ENCODE data around the gene PLXNA2.

The PLXNA2 gene

DNA sequence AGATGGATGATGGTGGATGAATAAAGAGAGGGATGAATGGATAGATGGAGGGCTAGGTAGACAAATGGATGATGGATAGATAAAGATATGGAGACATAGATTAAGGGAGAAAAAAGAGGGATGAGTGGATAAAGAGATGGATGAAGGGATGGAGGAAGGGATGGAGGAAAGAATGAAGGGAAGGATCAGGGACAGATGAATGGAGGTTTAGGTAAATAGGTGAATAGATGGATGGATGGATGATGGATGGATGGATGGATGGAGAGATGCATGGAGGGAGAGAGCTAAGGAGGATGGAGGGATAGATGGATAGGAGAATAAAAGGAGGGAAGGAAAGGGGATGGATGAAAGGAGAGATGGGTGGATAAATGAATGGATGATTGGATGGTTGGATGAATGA is 28.8 kb downstream of the PLXNA2 start:
- Histone ChIP-seq H3K4me3 (ENCODE audit: low read length in 2 of 2) (no peak overlapping the region), H2AK5ac (ENCODE audit: low read depth, low read length) (no peak overlapping the region), H3K4me1 (ENCODE audit: control insufficient read depth in 2 of 2, insufficient read depth in 1 of 2, low read depth in 1 of 2, low read length in 2 of 2) (peaks cover 0 to 9% of the 10 kb centered on the region in 2 donors), H3K27me3 (ENCODE audit: control insufficient read depth in 3 of 3, insufficient read depth in 3 of 3, low read depth in 1 of 3, low read length in 3 of 3) (no peaks in the 10 kb centered on the region), H2BK120ac (ENCODE audit: low read depth, low read length) (no peak overlapping the region), H3K4ac (ENCODE audit: low read length) (no peak overlapping the region), H2BK12ac (ENCODE audit: low read length) (no peak overlapping the region), H3K79me1 (ENCODE audit: low read depth, low read length) (no peaks in the 10 kb centered on the region), H3K18ac (ENCODE audit: low read length) (no peak overlapping the region), H3K36me3 (replicated peaks in 1 of 2; ENCODE audit: control insufficient read depth in 2 of 2, insufficient read depth in 2 of 2, low read length in 2 of 2) (peaks cover 0 to 17% of the 10 kb centered on the region in 2 donors), H2BK15ac (ENCODE audit: low read length) (no peak overlapping the region), H4K91ac (ENCODE audit: low read depth, low read length, poor library complexity) (no peak overlapping the region), H3K9me3 (replicated peaks in 1 of 2; ENCODE audit: control insufficient read depth in 2 of 2, insufficient read depth in 1 of 2, low read depth in 1 of 2, low read length in 2 of 2) (peaks cover under 1 to 8% of the 10 kb centered on the region in 2 donors), H4K8ac (ENCODE audit: low read depth, low read length) (no peak overlapping the region), H3K23ac (ENCODE audit: low read depth, low read length, poor library complexity) (no peak overlapping the region), H2BK5ac (ENCODE audit: low read length) (no peak overlapping the region), H3K4me2 (ENCODE audit: insufficient read depth, low read length, poor library complexity, severe bottlenecking) (no peak overlapping the region), H3K9ac (ENCODE audit: low read depth, low read length, poor library complexity) (no peak overlapping the region), H3K27ac (replicated peaks; ENCODE audit: low read length) (no peak overlapping the region), H3K14ac (ENCODE audit: low read length) (no peak overlapping the region), H2AFZ (ENCODE audit: low read length) (no peak overlapping the region)
- DNase-seq (ENCODE audit: low spot score) = no peak

- no peak for DNase-seq (ENCODE audit: low spot score)
- Histone ChIP-seq H3K27me3 (ENCODE audit: control insufficient read depth in 3 of 3, insufficient read depth in 3 of 3, low read depth in 1 of 3, low read length in 3 of 3) (no peaks in the 10 kb centered on the region), H3K23ac (ENCODE audit: low read depth, low read length, poor library complexity) (no peak overlapping the region), H3K36me3 (replicated peaks in 1 of 2; ENCODE audit: control insufficient read depth in 2 of 2, insufficient read depth in 2 of 2, low read length in 2 of 2) (peaks cover 2 to 17% of the 10 kb centered on the region in 2 donors), H2BK12ac (ENCODE audit: low read length) (no peak overlapping the region), H4K91ac (ENCODE audit: low read depth, low read length, poor library complexity) (no peak overlapping the region), H3K79me1 (ENCODE audit: low read depth, low read length) (no peaks in the 10 kb centered on the region), H4K8ac (ENCODE audit: low read depth, low read length) (no peak overlapping the region), H2AK5ac (ENCODE audit: low read depth, low read length) (no peak overlapping the region), H3K9me3 (replicated peaks in 1 of 2; ENCODE audit: control insufficient read depth in 2 of 2, insufficient read depth in 1 of 2, low read depth in 1 of 2, low read length in 2 of 2) (peaks cover 2 to 8% of the 10 kb centered on the region in 2 donors), H3K14ac (ENCODE audit: low read length) (no peak overlapping the region), H3K4me2 (ENCODE audit: insufficient read depth, low read length, poor library complexity, severe bottlenecking) (no peak overlapping the region), H3K4me3 (ENCODE audit: low read length in 2 of 2) (no peak overlapping the region), H3K9ac (ENCODE audit: low read depth, low read length, poor library complexity) (no peak overlapping the region), H3K18ac (ENCODE audit: low read length) (peak overlapping the region; percentile 85), H2BK5ac (ENCODE audit: low read length) (no peak overlapping the region), H2AFZ (ENCODE audit: low read length) (peak overlapping the region; percentile 68), H2BK120ac (ENCODE audit: low read depth, low read length) (no peak overlapping the region), H3K4ac (ENCODE audit: low read length) (no peak overlapping the region), H3K4me1 (ENCODE audit: control insufficient read depth in 2 of 2, insufficient read depth in 1 of 2, low read depth in 1 of 2, low read length in 2 of 2) (peaks cover 0 to 10% of the 10 kb centered on the region in 2 donors), H3K27ac (replicated peaks; ENCODE audit: low read length) (no peak overlapping the region), H2BK15ac (ENCODE audit: low read length) (no peak overlapping the region)
- WGBS, 2 donors (ENCODE audit: extremely low coverage in 2 of 2, insufficient read length in 2 of 2, insufficient replicate concordance in 1 of 2) = no CpG with 5 or more reads among the region's 3 CpGs
Measured at GRCh38 chr1:208213786-208214185, 30.4 kb downstream of the PLXNA2 start.

DNA sequence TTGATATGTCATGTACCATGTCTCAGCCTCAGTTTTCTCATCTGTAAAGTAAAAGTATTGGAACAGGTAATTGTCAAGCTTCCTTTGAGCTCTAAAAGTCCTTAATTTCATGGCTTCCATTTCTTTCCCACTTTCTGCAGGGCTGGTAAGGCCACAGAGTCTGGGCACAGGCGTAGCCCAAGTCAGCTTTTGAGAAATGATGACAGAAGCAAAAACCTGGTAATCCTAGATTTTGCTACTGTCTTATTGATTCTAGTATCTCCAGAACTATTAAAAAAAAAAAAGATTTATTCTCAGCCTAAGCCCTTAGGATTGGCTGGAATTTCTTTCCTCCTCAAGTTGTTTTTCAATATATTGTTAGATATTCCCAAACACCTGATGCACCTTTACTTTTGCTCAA is 31.3 kb downstream of the PLXNA2 start:
- H2BK12ac ChIP-seq (ENCODE audit: low read length) = no peak overlapping the region
- no peak overlapping the region for H2BK120ac ChIP-seq (ENCODE audit: low read depth, low read length)
- no peak overlapping the region for H3K27ac ChIP-seq (replicated peaks; ENCODE audit: low read length)
- no peak overlapping the region for H2AK5ac ChIP-seq (ENCODE audit: low read depth, low read length)
- H3K79me1 ChIP-seq (ENCODE audit: low read depth, low read length) = no peaks in the 10 kb centered on the region
- no peak overlapping the region for H2AFZ ChIP-seq (ENCODE audit: low read length)
- no peak overlapping the region for H3K4me2 ChIP-seq (ENCODE audit: insufficient read depth, low read length, poor library complexity, severe bottlenecking)
- H3K9ac ChIP-seq (ENCODE audit: low read depth, low read length, poor library complexity) = no peak overlapping the region
- no peak overlapping the region for H4K91ac ChIP-seq (ENCODE audit: low read depth, low read length, poor library complexity)
- no CpG with 5 or more reads among the region's 1 CpG for WGBS, 2 donors (ENCODE audit: extremely low coverage in 2 of 2, insufficient read length in 2 of 2, insufficient replicate concordance in 1 of 2)
- H3K4me1 ChIP-seq (ENCODE audit: control insufficient read depth in 2 of 2, insufficient read depth in 1 of 2, low read depth in 1 of 2, low read length in 2 of 2) = peaks cover 1 to 9% of the 10 kb centered on the region in 2 donors
- no peak for DNase-seq (ENCODE audit: low spot score)
- H3K4ac ChIP-seq (ENCODE audit: low read length) = no peak overlapping the region
- no peak overlapping the region for H3K4me3 ChIP-seq (ENCODE audit: low read length in 2 of 2)
- H3K14ac ChIP-seq (ENCODE audit: low read length) = no peak overlapping the region
- H4K8ac ChIP-seq (ENCODE audit: low read depth, low read length) = no peak overlapping the region
- no peak overlapping the region for H2BK15ac ChIP-seq (ENCODE audit: low read length)
- H3K9me3 ChIP-seq (replicated peaks in 1 of 2; ENCODE audit: control insufficient read depth in 2 of 2, insufficient read depth in 1 of 2, low read depth in 1 of 2, low read length in 2 of 2) = peaks cover 2 to 8% of the 10 kb centered on the region in 2 donors
- H3K23ac ChIP-seq (ENCODE audit: low read depth, low read length, poor library complexity) = no peak overlapping the region
- H3K18ac ChIP-seq (ENCODE audit: low read length) = no peak overlapping the region
- peaks cover 2 to 17% of the 10 kb centered on the region in 2 donors for H3K36me3 ChIP-seq (replicated peaks in 1 of 2; ENCODE audit: control insufficient read depth in 2 of 2, insufficient read depth in 2 of 2, low read length in 2 of 2)
- no peaks in the 10 kb centered on the region for H3K27me3 ChIP-seq (ENCODE audit: control insufficient read depth in 3 of 3, insufficient read depth in 3 of 3, low read depth in 1 of 3, low read length in 3 of 3)
- H2BK5ac ChIP-seq (ENCODE audit: low read length) = no peak overlapping the region

DNA sequence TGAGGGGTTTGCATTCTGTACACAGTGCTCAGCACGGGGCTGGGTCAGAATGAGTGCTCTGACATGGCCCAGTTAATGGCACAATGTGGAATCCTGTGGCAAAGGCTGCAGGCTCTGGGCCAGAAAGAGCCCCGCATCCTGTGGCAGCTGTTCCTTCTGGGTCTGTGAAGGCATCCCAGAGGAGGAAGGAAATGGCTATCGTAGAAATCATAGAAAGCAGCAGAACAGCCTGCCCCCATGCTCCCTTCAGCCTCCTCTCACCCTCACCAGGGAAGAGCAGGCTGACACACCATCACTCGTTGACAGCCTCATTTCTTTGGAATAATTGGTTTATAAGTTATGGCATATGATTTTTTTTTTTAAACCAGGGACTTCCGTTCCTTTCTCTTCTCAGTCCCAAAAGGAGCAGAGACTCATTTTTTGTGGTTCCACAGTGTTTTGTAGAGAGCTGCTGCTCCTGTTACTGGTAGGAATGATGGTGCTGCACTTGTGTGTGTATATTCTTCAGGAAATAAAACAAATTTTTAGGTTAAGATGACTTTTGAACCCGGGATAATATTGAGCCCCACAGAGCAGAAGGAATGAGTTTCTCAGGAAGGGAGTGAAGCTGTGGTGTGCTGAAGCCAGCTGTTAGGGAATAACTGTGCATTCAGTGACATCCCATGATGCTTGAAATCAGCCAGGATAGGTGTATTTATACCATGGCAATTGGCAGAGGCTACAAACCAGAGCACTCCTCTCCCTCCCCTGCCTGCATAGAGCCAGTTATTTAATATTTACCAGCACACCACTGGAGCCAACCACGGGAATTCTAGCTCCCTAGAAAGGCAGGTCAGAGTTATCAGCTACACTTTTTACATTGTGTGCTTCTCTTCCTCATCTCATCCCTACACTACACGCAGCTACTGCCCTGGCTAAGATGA is 32.0 kb downstream of the PLXNA2 start:
- H2BK120ac ChIP-seq (ENCODE audit: low read depth, low read length) = no peak overlapping the region
- no peak overlapping the region for H3K4me3 ChIP-seq (ENCODE audit: low read length in 2 of 2)
- no peak overlapping the region for H3K9ac ChIP-seq (ENCODE audit: low read depth, low read length, poor library complexity)
- H3K9me3 ChIP-seq (replicated peaks in 1 of 2; ENCODE audit: control insufficient read depth in 2 of 2, insufficient read depth in 1 of 2, low read depth in 1 of 2, low read length in 2 of 2) = peaks cover 2 to 8% of the 10 kb centered on the region in 2 donors
- no peak overlapping the region for H2BK12ac ChIP-seq (ENCODE audit: low read length)
- no peak overlapping the region for H4K91ac ChIP-seq (ENCODE audit: low read depth, low read length, poor library complexity)
- no peak overlapping the region for H3K23ac ChIP-seq (ENCODE audit: low read depth, low read length, poor library complexity)
- WGBS, 2 donors (ENCODE audit: extremely low coverage in 2 of 2, insufficient read length in 2 of 2, insufficient replicate concordance in 1 of 2) = no CpG with 5 or more reads among the region's 8 CpGs
- peak overlapping the region; percentile 20 for H3K18ac ChIP-seq (ENCODE audit: low read length)
- H2BK5ac ChIP-seq (ENCODE audit: low read length) = no peak overlapping the region
- no peaks in the 10 kb centered on the region for H3K27me3 ChIP-seq (ENCODE audit: control insufficient read depth in 3 of 3, insufficient read depth in 3 of 3, low read depth in 1 of 3, low read length in 3 of 3)
- no peak overlapping the region for H3K4me2 ChIP-seq (ENCODE audit: insufficient read depth, low read length, poor library complexity, severe bottlenecking)
- no peak for DNase-seq (ENCODE audit: low spot score)
- peaks cover 2 to 14% of the 10 kb centered on the region in 2 donors for H3K36me3 ChIP-seq (replicated peaks in 1 of 2; ENCODE audit: control insufficient read depth in 2 of 2, insufficient read depth in 2 of 2, low read length in 2 of 2)
- H3K27ac ChIP-seq (replicated peaks; ENCODE audit: low read length) = no peak overlapping the region
- H2BK15ac ChIP-seq (ENCODE audit: low read length) = no peak overlapping the region
- H3K4me1 ChIP-seq (ENCODE audit: control insufficient read depth in 2 of 2, insufficient read depth in 1 of 2, low read depth in 1 of 2, low read length in 2 of 2) = peaks cover 8 to 9% of the 10 kb centered on the region in 2 donors
- H3K14ac ChIP-seq (ENCODE audit: low read length) = no peak overlapping the region
- H2AK5ac ChIP-seq (ENCODE audit: low read depth, low read length) = no peak overlapping the region
- H4K8ac ChIP-seq (ENCODE audit: low read depth, low read length) = no peak overlapping the region
- no peaks in the 10 kb centered on the region for H3K79me1 ChIP-seq (ENCODE audit: low read depth, low read length)
- H3K4ac ChIP-seq (ENCODE audit: low read length) = no peak overlapping the region
- H2AFZ ChIP-seq (ENCODE audit: low read length) = no peak overlapping the region

All from neuronal stem cell (in vitro differentiated cells).